Stimulated activated CD8-positive, alpha-beta memory T cell treated with anti-CD3 and anti-CD28 coated beads, Interleukin-4, amount 100 ng/mL, for 4 hours (primary cell): ENCODE results near the gene IRX2.

Experiments used
- DNase-seq, 2 donors: peaks; one replicate each; pipeline ENCODE4 v3.0.0-alpha.2; 2020; ENCODE audit warnings: low read depth in 2 of 2, low spot score in 1 of 2

IRX2 gene

GRCh38 chr5:2751592-2752021 lies at the start of gene IRX2:
Gene IRX2 (minus strand): TSS chr5:2751677. CDS start chr5:2751413, 264 bp downstream.
- no peak for DNase-seq

- DNase-seq = no peak
These were observed 48.6 kb upstream of the IRX2 start for GRCh38 chr5:2800035-2800434.

DNA sequence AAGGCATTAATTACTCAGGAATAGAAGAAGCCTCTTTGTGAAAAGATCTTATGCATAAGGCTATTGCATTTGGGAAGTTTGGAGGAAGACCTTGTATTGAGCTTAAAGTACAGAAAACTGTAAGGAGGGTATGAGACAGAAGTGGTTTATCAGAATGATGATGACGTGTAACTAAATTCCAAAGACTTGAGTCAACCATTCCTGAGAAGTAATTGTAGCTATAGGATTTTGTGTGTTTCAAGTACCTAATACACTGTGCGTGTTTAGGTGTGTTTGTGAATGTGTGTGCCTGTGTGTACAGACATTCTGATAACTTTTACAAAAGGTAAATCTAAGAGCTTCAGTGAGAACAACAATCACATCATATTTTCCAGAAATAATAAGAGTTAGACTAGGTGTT lies 46.5 kb upstream of the IRX2 start:
- no peak for DNase-seq

GRCh38 chr5:2797160-2797559 lies 45.7 kb upstream of the IRX2 start:
- DNase-seq = no peak

DNA sequence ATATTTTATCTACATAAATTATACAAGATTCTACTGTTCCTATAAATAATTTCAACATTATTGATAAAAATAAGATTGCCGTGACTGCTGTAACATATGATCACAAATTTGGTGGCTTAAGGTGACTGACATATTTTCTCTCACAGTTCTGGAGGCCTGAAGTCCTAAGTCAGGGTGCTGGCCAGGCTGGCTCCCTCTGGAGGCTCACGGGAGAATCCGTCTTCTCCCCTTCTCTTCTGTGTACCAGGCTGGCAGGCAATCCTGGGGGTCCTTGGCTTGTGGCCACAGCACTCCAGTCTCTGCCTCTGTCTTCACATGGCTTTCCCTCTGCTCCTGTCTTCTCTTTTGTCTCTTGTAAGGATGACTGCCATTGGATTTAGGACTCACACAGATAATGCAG lies 31.7 kb upstream of the IRX2 start:
- no peak for DNase-seq

DNA sequence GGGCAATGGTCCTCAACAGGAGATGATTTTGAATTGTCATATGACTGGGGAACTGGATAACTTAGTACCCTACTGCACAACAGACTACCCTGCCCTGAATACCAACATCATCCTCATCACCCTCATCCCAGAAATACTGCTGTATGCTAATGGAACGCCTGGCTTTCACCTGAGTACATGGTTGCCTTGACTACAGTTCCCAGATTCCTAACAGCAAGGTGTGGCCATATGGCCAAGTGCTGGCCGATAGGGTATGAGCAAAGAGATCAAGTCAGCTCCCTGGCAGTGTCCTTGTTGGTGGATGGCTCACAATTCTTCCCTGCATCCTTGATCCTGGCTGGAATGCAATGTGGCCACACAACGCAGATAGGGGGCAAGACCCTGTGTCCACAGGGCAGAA lies 31.2 kb upstream of the IRX2 start:
- DNase-seq = no peak

- DNase-seq = no peak
These were observed 29.1 kb upstream of the IRX2 start for GRCh38 chr5:2780421-2781171.

GRCh38 chr5:2779459-2779858 lies 28.0 kb upstream of the IRX2 start:
- no peak for DNase-seq

DNA sequence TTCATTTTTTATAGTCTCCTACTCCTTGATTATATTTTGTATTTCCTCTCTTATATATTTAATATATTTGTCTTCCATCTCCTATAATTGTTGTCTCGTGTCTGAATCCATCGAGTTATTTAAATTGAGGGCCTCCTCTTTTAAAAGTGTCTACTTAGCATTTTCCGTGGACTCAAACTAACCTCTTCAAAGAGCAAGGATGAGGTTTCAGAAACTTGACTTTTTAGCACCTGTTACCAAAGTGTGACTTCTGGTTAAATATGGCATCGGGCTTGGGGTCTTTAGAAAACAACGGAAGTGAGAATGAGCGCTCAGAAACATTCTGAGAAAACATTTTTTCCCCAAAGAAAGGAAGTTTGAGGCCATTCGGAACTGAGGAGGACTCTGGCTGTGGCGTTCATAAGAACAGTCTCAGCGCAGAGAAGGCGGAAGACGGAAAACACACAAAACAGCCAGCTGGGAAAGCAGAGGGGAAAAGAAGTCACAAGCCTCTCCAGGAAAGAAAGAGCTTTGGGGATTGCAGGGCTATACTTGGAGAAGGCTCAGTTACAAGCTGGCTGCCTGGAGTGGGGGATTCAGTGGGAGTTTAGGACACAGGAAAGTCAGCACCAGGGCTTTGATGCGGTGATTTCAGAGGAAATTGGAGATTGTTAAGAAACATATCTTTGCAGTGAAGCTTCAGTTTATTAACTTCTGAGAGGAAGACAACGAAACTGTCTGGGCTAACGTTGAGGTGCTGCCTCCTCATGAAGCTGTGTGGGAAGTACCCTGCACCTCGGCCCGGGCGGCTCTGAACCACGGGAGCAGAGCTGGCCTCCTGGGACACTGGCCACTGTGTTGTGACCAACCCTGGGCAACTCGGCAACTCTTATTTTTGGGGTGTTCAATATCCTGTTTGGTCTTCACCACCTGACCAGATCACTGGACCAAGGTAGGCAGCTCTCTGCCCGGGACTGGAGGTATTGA lies 25.1 kb upstream of the IRX2 start:
- no peak for DNase-seq

GRCh38 chr5:2773327-2773726 lies 21.9 kb upstream of the IRX2 start:
- DNase-seq = no peak

GRCh38 chr5:2767089-2767488 lies 15.6 kb upstream of the IRX2 start:
- DNase-seq = no peak

- no peak for DNase-seq
These were observed 13.1 kb upstream of the IRX2 start for GRCh38 chr5:2764581-2764980.

GRCh38 chr5:2763533-2763794 lies 12.0 kb upstream of the IRX2 start:
- DNase-seq = no peak

- DNase-seq = no peak
These were observed 11.5 kb upstream of the IRX2 start for GRCh38 chr5:2762744-2763532.

- no peak for DNase-seq
These were observed 10.5 kb upstream of the IRX2 start for GRCh38 chr5:2761921-2762488.

DNA sequence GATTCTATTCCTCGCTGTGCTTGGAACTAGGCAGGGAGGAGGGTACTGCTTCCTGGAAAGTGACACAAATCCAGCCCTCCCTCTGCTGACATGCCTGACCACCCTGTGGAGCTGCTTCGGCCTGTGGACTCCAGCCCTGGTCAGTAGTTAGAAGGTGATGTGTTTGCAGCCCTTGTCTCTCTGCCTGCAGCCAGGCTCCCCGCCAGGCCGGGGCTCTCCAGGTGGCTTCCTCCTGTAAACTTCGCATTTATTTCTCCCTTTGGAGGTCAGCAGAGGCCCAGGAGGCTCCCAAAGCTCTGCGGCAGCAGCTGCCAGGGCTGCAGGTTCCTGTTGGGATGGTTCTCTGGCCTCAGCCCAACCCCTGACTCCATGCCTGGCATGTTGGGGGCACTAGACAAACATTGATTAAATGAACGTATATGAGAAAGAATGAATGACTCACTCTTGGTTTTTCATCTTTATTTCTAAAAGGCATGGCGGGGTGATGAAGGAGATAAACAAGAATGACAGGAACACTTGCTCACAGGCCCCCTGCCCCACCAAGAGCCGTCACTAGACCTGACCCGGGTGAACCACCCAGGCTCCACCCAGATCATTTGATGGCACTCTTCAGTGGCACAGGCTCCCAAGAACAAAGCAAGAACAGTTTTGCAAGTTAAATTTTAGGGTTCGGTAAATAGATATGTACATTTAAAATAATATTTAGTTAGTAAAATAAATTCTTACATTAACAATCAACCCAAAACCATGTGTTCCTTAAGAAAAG lies 8.4 kb upstream of the IRX2 start:
- DNase-seq = no peak

GRCh38 chr5:2759091-2759490 lies 7.6 kb upstream of the IRX2 start:
- DNase-seq = no peak

DNA sequence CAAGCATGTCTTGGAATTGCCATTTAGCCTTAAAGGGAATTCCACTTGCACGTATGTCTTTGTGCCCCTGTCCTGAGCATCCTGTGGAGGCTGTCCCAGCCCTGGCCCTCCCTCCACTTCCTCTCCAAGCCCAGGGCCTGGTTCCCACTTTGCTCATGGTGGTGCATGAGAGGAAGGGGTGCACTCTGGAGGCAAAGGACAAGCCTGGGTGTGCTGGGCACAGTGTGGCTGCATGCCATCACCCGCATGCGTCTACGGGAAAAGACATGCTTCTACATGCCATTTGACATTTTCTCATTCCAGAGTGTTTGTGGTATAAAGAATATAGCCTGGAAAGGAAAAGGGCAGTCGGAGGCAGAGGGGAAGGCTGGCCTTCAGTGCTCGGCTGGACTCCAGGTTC lies 7.2 kb upstream of the IRX2 start:
- DNase-seq = no peak

- DNase-seq = no peak
These were observed 6.3 kb upstream of the IRX2 start for GRCh38 chr5:2757563-2758351.
